HFFc6 (cell line): Measurements from ENCODE around the gene MRPS14. TPM values are rescaled to one million over a fixed set of nuclear protein-coding genes. Genes with fewer than 3 reads are reported as not detected.

ENCODE experiments used
- DNase-seq: peaks from one replicate; pipeline ENCODE4 v3.0.0-alpha.2; 2018
- H3K27ac Mint-ChIP-seq: 2 replicates; pipeline ENCODE4 v1.8.0; 2020; ENCODE audit warnings: mild to moderate bottlenecking, mixed read lengths
- H3K27me3 Mint-ChIP-seq: 2 replicates; pipeline ENCODE4 v1.8.0; 2021; ENCODE audit warnings: mild to moderate bottlenecking, moderate library complexity, mixed read lengths; ENCODE audit not compliant: insufficient read depth
- H3K36me3 Mint-ChIP-seq: 2 replicates; pipeline ENCODE4 v1.8.0; 2021; ENCODE audit warnings: low read depth, mixed read lengths
- H3K4me1 Mint-ChIP-seq: 2 replicates; pipeline ENCODE4 v1.8.0; 2020; ENCODE audit warnings: low read depth, mixed read lengths
- H3K4me3 Mint-ChIP-seq: 2 replicates; pipeline ENCODE4 v1.8.0; 2020; ENCODE audit warnings: mild to moderate bottlenecking, moderate library complexity, mixed read lengths
- H3K9me3 Mint-ChIP-seq: 2 replicates; pipeline ENCODE4 v1.8.0; 2020; ENCODE audit warnings: mild to moderate bottlenecking, mixed read lengths
- total RNA-seq, 6 experiments: library from RNA; stranded (reverse); fragmentation: NEBNext Ultra II Directional; extraction: Animal tissue kit (Norgen Biotek cat#: 25700); gene quantifications; 2 replicates in 1 of 6; 3 replicates in 5 of 6; pipeline ENCODE4 v1.2.3, GENCODE V29; 2021
- TF ChIP-seq, protein P1 (sequence below): fragments of 200-600 bp; sonication (generic); IDR thresholded peaks from 2 replicates; pipeline ENCODE4 v1.5.0; 2021; ENCODE audit warnings: antibody characterized with exemption, mild to moderate bottlenecking

Gene MRPS14
- total RNA-seq, 6 experiments from 2014 or later = 30.1 to 43.4 (median 36.6) TPM

DNA sequence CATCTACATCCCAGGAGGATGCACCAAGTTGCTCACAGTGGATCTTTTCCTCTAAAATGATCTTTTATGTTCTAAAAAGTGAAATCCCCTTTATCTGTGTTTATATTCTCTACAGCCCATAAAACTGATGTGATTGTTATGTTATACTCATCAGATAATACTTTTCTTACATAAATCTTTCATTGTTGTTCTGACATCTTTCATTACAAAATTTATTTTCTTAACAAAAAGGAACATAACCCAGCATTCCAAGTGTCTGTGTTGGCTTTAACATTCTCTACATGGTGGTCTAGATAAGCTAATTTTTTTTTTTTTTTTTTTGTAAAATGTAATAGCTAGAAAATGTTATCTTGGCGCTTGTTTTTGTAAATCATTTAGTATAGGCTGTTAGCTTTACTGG is 31.8 kb downstream of the MRPS14 start:
- TF ChIP-seq, protein P1, sequence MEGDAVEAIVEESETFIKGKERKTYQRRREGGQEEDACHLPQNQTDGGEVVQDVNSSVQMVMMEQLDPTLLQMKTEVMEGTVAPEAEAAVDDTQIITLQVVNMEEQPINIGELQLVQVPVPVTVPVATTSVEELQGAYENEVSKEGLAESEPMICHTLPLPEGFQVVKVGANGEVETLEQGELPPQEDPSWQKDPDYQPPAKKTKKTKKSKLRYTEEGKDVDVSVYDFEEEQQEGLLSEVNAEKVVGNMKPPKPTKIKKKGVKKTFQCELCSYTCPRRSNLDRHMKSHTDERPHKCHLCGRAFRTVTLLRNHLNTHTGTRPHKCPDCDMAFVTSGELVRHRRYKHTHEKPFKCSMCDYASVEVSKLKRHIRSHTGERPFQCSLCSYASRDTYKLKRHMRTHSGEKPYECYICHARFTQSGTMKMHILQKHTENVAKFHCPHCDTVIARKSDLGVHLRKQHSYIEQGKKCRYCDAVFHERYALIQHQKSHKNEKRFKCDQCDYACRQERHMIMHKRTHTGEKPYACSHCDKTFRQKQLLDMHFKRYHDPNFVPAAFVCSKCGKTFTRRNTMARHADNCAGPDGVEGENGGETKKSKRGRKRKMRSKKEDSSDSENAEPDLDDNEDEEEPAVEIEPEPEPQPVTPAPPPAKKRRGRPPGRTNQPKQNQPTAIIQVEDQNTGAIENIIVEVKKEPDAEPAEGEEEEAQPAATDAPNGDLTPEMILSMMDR = no peak
- Mint-ChIP-seq H3K4me1 (peaks cover 43% of the 10 kb centered on the region), H3K36me3 (no peaks in the 10 kb centered on the region), H3K4me3 (no peak overlapping the region), H3K27me3 (peaks cover 3% of the 10 kb centered on the region; the same call in 1 of the 2 replicates), H3K27ac (no peak overlapping the region), H3K9me3 (no peaks in the 10 kb centered on the region)
- DNase-seq = no peak

- peak; percentile 70 for DNase-seq
- H3K4me1 Mint-ChIP-seq = peaks cover 33% of the 10 kb centered on the region
- H3K4me3 Mint-ChIP-seq = peak overlapping the region; percentile 89
- H3K27ac Mint-ChIP-seq = peak overlapping the region; percentile 91
- no peaks in the 10 kb centered on the region for H3K9me3 Mint-ChIP-seq
- no peaks in the 10 kb centered on the region for H3K36me3 Mint-ChIP-seq
- TF ChIP-seq, protein P1 = no peak
- H3K27me3 Mint-ChIP-seq = peaks cover 3% of the 10 kb centered on the region; the same call in 1 of the 2 replicates
Measured at GRCh38 chr1:174990382-174990999, 32.7 kb downstream of the MRPS14 start.

GRCh38 chr1:174989536-174990220 is 33.5 kb downstream of the MRPS14 start:
- Mint-ChIP-seq H3K27ac (peak overlapping the region; percentile 91), H3K27me3 (peaks cover 3% of the 10 kb centered on the region; the same call in 1 of the 2 replicates), H3K4me1 (peaks cover 26% of the 10 kb centered on the region), H3K4me3 (peak overlapping the region; percentile 89), H3K9me3 (no peaks in the 10 kb centered on the region), H3K36me3 (no peaks in the 10 kb centered on the region)
- TF ChIP-seq, protein P1 = no peak
- DNase-seq = no peak

DNA sequence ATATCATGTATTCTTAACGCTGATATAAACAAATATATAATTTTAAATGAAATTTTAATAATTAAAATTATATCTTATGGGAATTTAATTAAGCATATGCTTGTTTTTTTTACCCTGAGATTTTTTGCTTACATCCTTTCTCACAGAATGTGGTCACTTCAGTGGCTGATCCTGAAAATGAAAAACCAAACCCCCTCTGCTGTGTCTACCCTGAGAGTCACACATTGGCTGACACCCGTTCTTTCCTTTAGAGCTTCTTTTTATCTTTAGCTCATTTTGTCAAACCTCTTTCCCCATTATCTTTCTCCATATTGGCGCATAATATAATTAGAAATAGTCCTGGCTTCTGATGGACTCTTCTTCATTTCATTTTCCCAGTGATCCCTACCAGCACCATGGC is 34.2 kb downstream of the MRPS14 start:
- Mint-ChIP-seq H3K4me1 (peaks cover 26% of the 10 kb centered on the region), H3K4me3 (no peak overlapping the region), H3K36me3 (no peaks in the 10 kb centered on the region), H3K9me3 (no peaks in the 10 kb centered on the region), H3K27ac (no peak overlapping the region), H3K27me3 (peaks cover 3% of the 10 kb centered on the region; the same call in 1 of the 2 replicates)
- DNase-seq = no peak
- TF ChIP-seq, protein P1 = no peak

- DNase-seq = no peak
- Mint-ChIP-seq H3K36me3 (no peaks in the 10 kb centered on the region), H3K27me3 (peaks cover 3% of the 10 kb centered on the region; the same call in 1 of the 2 replicates), H3K27ac (no peak overlapping the region), H3K4me3 (no peak overlapping the region), H3K4me1 (peaks cover 26% of the 10 kb centered on the region), H3K9me3 (no peaks in the 10 kb centered on the region)
- TF ChIP-seq, protein P1 = no peak
Measured at GRCh38 chr1:174988539-174988938, 34.7 kb downstream of the MRPS14 start.
